Loucy (cell line): Measurements from ENCODE around the gene LAMC1.

Source experiments
- H2AFZ ChIP-seq: fragments of 200-600 bp; sonication (generic); 2 replicates; pipeline ENCODE4 v1.6.0; 2016; ENCODE audit warnings: antibody characterized with exemption, mild to moderate bottlenecking, low read length, moderate library complexity
- H3F3A ChIP-seq: fragments of 200-600 bp; 2 replicates; pipeline ENCODE4 v1.6.0; 2016; ENCODE audit warnings: antibody characterized with exemption, low read depth, mild to moderate bottlenecking
- H3K27me3 ChIP-seq: fragments of 200-600 bp; sonication (generic); 2 replicates; pipeline ENCODE4 v1.6.1; 2014; ENCODE audit warnings: low read length, mild to moderate bottlenecking; ENCODE audit not compliant: insufficient read depth, poor library complexity, severe bottlenecking
- H3K36me3 ChIP-seq: fragments of 200-600 bp; sonication (generic); 2 replicates; pipeline ENCODE4 v1.6.1; 2016; ENCODE audit warnings: low read length; ENCODE audit not compliant: insufficient read depth
- H3K4me1 ChIP-seq: fragments of 200-600 bp; sonication (generic); 2 replicates; pipeline ENCODE4 v1.5.1; 2014; ENCODE audit warnings: low read length, mild to moderate bottlenecking; ENCODE audit not compliant: insufficient read depth, poor library complexity, severe bottlenecking
- H3K4me2 ChIP-seq: fragments of 200-600 bp; sonication (generic); 2 replicates; pipeline ENCODE4 v1.6.0; 2014; ENCODE audit warnings: antibody characterized with exemption, low read length, low read depth, mild to moderate bottlenecking; ENCODE audit not compliant: poor library complexity, severe bottlenecking
- H3K4me3 ChIP-seq: fragments of 200-600 bp; sonication (generic); 2 replicates; pipeline ENCODE4 v1.5.1; 2014; ENCODE audit warnings: low read length, mild to moderate bottlenecking, mixed read lengths; ENCODE audit not compliant: poor library complexity, severe bottlenecking
- H3K79me2 ChIP-seq: fragments of 200-600 bp; sonication (generic); 2 replicates; pipeline ENCODE4 v1.6.1; 2014; ENCODE audit warnings: low read length; ENCODE audit not compliant: insufficient read depth
- H3K9ac ChIP-seq: fragments of 200-600 bp; sonication (generic); 2 replicates; pipeline ENCODE4 v1.6.0; 2014; ENCODE audit warnings: mild to moderate bottlenecking, low read depth, low read length, moderate library complexity; ENCODE audit not compliant: poor library complexity, severe bottlenecking
- H3K9me2 ChIP-seq: fragments of 200-600 bp; sonication (generic); replicated peaks from 2 replicates; pipeline ENCODE4 v1.6.1; 2016; ENCODE audit warnings: low read depth, low read length, mixed read lengths
- H3K9me3 ChIP-seq: fragments of 200-600 bp; sonication (generic); 2 replicates; pipeline ENCODE4 v1.6.1; 2014; ENCODE audit warnings: mild to moderate bottlenecking, antibody characterized with exemption, low read length, low read depth; ENCODE audit not compliant: insufficient read depth
- H4K20me1 ChIP-seq: fragments of 200-600 bp; sonication (generic); 2 replicates; pipeline ENCODE4 v1.6.0; 2014; ENCODE audit warnings: antibody characterized with exemption, low read length, mild to moderate bottlenecking; ENCODE audit not compliant: insufficient read depth, poor library complexity, severe bottlenecking
- CTCF ChIP-seq: fragments of 200-600 bp; sonication (generic); conservative IDR thresholded peaks from 2 replicates; pipeline ENCODE4 v1.5.1; 2014; ENCODE audit warnings: mild to moderate bottlenecking, antibody characterized with exemption, low read length
- EZH2phosphoT487 ChIP-seq: fragments of 200-600 bp; IDR thresholded peaks from 2 replicates; pipeline ENCODE4 v1.6.1; 2018; ENCODE audit warnings: antibody characterized with exemption, mild to moderate bottlenecking, moderate library complexity, borderline replicate concordance

LAMC1 gene

DNA sequence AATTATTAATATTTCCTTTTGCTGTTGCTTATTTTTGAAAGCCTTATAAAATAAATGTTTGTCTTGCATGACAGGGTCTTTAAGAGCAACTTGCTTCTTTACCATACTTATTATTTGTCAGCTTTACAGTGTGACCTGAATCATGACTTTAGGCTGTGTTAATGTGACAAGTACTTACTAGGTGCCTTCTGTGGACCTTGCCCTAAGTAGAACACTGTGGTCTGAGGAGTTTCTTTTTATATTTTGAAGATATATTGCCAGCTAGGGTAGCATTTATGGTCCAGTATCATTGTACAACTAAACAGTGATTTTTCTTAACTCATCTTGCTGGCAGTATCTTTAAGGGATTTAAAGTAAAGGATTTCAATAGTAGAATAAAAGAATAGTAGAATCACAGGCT is 117.4 kb downstream of the LAMC1 start:
- Histone ChIP-seq H4K20me1 (no peaks in the 10 kb centered on the region), H3K9me3 (no peaks in the 10 kb centered on the region), H3K36me3 (no peaks in the 10 kb centered on the region), H3K4me2 (no peak overlapping the region), H3K4me1 (peaks cover 48% of the 10 kb centered on the region), H3K9me2 (no peaks in the 10 kb centered on the region), H2AFZ (no peak overlapping the region), H3F3A (no peaks in the 10 kb centered on the region), H3K4me3 (no peak overlapping the region), H3K9ac (no peak overlapping the region), H3K27me3 (no peaks in the 10 kb centered on the region), H3K79me2 (no peaks in the 10 kb centered on the region)
- TF ChIP-seq EZH2phosphoT487 (no peak), CTCF (no peak)

DNA sequence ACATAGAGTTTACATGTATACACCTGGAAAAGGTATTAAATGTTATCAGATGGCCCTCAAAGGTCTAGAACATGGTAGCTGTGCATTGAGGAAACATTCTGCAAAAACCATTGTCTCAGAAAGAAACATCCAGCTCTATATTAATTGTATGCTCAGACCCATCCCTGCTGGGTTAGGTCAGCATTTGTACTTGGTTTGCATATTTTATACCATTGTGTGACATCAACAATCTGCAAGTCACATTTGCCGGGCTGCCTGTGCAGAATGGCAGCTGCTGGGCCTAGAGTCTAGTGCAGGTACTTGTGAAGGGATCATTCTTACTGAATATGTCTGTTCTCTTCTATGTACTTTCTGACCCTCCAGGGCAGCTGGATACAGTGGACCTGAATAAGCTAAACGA is 119.0 kb downstream of the LAMC1 start:
- no peaks in the 10 kb centered on the region for H3K9me3 ChIP-seq
- no peaks in the 10 kb centered on the region for H3K79me2 ChIP-seq
- no peaks in the 10 kb centered on the region for H3K9me2 ChIP-seq
- no peak for TF ChIP-seq CTCF
- TF ChIP-seq EZH2phosphoT487 = no peak
- H3K36me3 ChIP-seq = no peaks in the 10 kb centered on the region
- no peak overlapping the region for H3K4me2 ChIP-seq
- H3K4me3 ChIP-seq = no peak overlapping the region
- H3F3A ChIP-seq = no peaks in the 10 kb centered on the region
- H3K9ac ChIP-seq = no peak overlapping the region
- H2AFZ ChIP-seq = no peak overlapping the region
- H3K4me1 ChIP-seq = peaks cover 48% of the 10 kb centered on the region
- no peaks in the 10 kb centered on the region for H3K27me3 ChIP-seq
- H4K20me1 ChIP-seq = no peaks in the 10 kb centered on the region

GRCh38 chr1:183143576-183144315 is 120.5 kb downstream of the LAMC1 start:
- TF ChIP-seq EZH2phosphoT487 (no peak), CTCF (no peak)
- Histone ChIP-seq H3F3A (no peaks in the 10 kb centered on the region), H3K9me2 (no peaks in the 10 kb centered on the region), H3K4me3 (peak overlapping the region; percentile 6), H3K79me2 (no peaks in the 10 kb centered on the region), H3K4me1 (peaks cover 44% of the 10 kb centered on the region), H3K9ac (peak overlapping the region; percentile 48), H3K36me3 (no peaks in the 10 kb centered on the region), H3K27me3 (no peaks in the 10 kb centered on the region), H4K20me1 (no peaks in the 10 kb centered on the region), H3K9me3 (no peaks in the 10 kb centered on the region), H3K4me2 (peak overlapping the region; percentile 60), H2AFZ (no peak overlapping the region)
